ENCODE measurements around the gene CUL7. TPM values are rescaled to one million over a fixed set of nuclear protein-coding genes. Genes with fewer than 3 reads are reported as not detected.

Gene CUL7
- total RNA-seq, 2 experiments from 2014 or later: 14.1 to 14.9 TPM

DNA sequence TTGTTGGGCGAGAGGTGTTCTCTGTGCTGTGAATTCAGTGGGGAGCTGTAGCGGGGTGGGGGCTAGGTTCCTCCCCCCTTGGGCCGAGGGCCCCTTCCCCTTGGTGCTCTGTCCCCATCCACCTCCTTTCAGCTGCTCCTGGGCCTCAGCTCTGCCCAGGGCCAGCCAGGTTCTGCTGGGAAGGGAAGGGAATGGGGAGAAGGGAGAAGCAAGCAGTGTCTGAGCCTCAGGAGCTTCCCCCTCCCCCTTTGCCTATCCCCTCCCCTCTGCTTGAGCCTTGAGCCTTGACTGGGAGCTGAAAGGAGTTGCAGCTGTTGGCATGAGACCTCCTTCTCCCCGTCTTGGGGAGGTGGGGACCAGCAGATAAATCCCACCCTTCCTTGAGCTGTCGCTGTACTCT, 32.8 kb downstream of the CUL7 start:
- Histone ChIP-seq H3K9me3 (ENCODE audit: low read length) (no peaks in the 10 kb centered on the region), H3K36me3 (ENCODE audit: insufficient read depth, low read length) (peaks cover 69% of the 10 kb centered on the region), H3K4me2 (ENCODE audit: low read length) (peak overlapping the region; percentile 83), H3K27ac (ENCODE audit: low read depth, low read length, poor library complexity, severe bottlenecking) (peak overlapping the region; percentile 80), H2AFZ (ENCODE audit: low read length) (peak overlapping the region; percentile 78), H3K4me3 (ENCODE audit: low read depth, low read length, poor library complexity, severe bottlenecking) (peak overlapping the region; percentile 99), H3K9me2 (ENCODE audit: insufficient read depth, low read length) (no peaks in the 10 kb centered on the region), H4K20me1 (ENCODE audit: insufficient read depth, low read length) (no peaks in the 10 kb centered on the region), H3K4me1 (ENCODE audit: insufficient read depth, low read length, poor library complexity, severe bottlenecking) (peaks cover 27% of the 10 kb centered on the region), H3K79me2 (ENCODE audit: insufficient read depth, low read depth, low read length) (peaks cover 41% of the 10 kb centered on the region)
- BruUV-seq (replicated peaks): no TSS peak
- TF ChIP-seq EZH2phosphoT487 (IDR thresholded peaks at IDR 0.05; ENCODE audit: borderline replicate concordance, low read depth, low read length): no peak
- no peak for TF ChIP-seq CTCF (conservative IDR thresholded peaks at IDR 0.05; ENCODE audit: low read length)
- DNase-seq (ENCODE audit: low spot score): no peak
- intact Hi-C loops (cut with micrococcal nuclease; ENCODE audit: unreplicated experiment): no loop called here
- POLR2A ChIA-PET: interaction anchor here (0.6 to 1.7 kb wide), 8 partner anchors 13 to 420 kb away, joined by 3 to 7 read pairs (median 5); partner anchors contain the start of genes CNPY3, KLC4, MRPL2 and PEX6
- CTCF ChIA-PET (ENCODE audit: unreplicated experiment): interaction anchor here (0.6 kb wide), 1 partner anchor 401 kb away, joined by 3 read pairs; no protein-coding TSS in a partner anchor

- BruUV-seq (replicated peaks): no TSS peak
- no peak for DNase-seq (ENCODE audit: low spot score)
- no peaks in the 10 kb centered on the region for H4K20me1 ChIP-seq (ENCODE audit: insufficient read depth, low read length)
- H3K4me3 ChIP-seq (ENCODE audit: low read depth, low read length, poor library complexity, severe bottlenecking): no peak overlapping the region
- intact Hi-C loops (cut with micrococcal nuclease; ENCODE audit: unreplicated experiment): no loop called here
- H3K9me2 ChIP-seq (ENCODE audit: insufficient read depth, low read length): no peaks in the 10 kb centered on the region
- no peak overlapping the region for H2AFZ ChIP-seq (ENCODE audit: low read length)
- peaks cover 65% of the 10 kb centered on the region for H3K36me3 ChIP-seq (ENCODE audit: insufficient read depth, low read length)
- TF ChIP-seq EZH2phosphoT487 (IDR thresholded peaks at IDR 0.05; ENCODE audit: borderline replicate concordance, low read depth, low read length): no peak
- no peak for TF ChIP-seq CTCF (conservative IDR thresholded peaks at IDR 0.05; ENCODE audit: low read length)
- H3K27ac ChIP-seq (ENCODE audit: low read depth, low read length, poor library complexity, severe bottlenecking): no peak overlapping the region
- peaks cover 32% of the 10 kb centered on the region for H3K4me1 ChIP-seq (ENCODE audit: insufficient read depth, low read length, poor library complexity, severe bottlenecking)
- POLR2A ChIA-PET: interaction anchor here (0.6 to 1.7 kb wide), 6 partner anchors 13 to 421 kb away, joined by 3 to 7 read pairs (median 5); partner anchors contain the start of genes CNPY3, KLC4, MRPL2 and PEX6
- CTCF ChIA-PET (ENCODE audit: unreplicated experiment): no interaction called here
- H3K4me2 ChIP-seq (ENCODE audit: low read length): peak overlapping the region; percentile 83; the same call in 1 of the 2 replicates
- H3K9me3 ChIP-seq (ENCODE audit: low read length): no peaks in the 10 kb centered on the region
- peaks cover 45% of the 10 kb centered on the region for H3K79me2 ChIP-seq (ENCODE audit: insufficient read depth, low read depth, low read length)
Measured at GRCh38 chr6:43020052-43020705, 33.5 kb downstream of the CUL7 start.

- TF ChIP-seq EZH2phosphoT487 (IDR thresholded peaks at IDR 0.05; ENCODE audit: borderline replicate concordance, low read depth, low read length) (no peak), CTCF (conservative IDR thresholded peaks at IDR 0.05; ENCODE audit: low read length) (no peak)
- POLR2A ChIA-PET: no interaction called here
- intact Hi-C loops (cut with micrococcal nuclease; ENCODE audit: unreplicated experiment): no loop called here
- Histone ChIP-seq H3K4me2 (ENCODE audit: low read length) (no peak overlapping the region), H3K36me3 (ENCODE audit: insufficient read depth, low read length) (peaks cover 55% of the 10 kb centered on the region), H4K20me1 (ENCODE audit: insufficient read depth, low read length) (no peaks in the 10 kb centered on the region), H2AFZ (ENCODE audit: low read length) (no peak overlapping the region), H3K4me1 (ENCODE audit: insufficient read depth, low read length, poor library complexity, severe bottlenecking) (peaks cover 37% of the 10 kb centered on the region), H3K27ac (ENCODE audit: low read depth, low read length, poor library complexity, severe bottlenecking) (no peak overlapping the region), H3K79me2 (ENCODE audit: insufficient read depth, low read depth, low read length) (peaks cover 45% of the 10 kb centered on the region), H3K4me3 (ENCODE audit: low read depth, low read length, poor library complexity, severe bottlenecking) (no peak overlapping the region), H3K9me2 (ENCODE audit: insufficient read depth, low read length) (no peaks in the 10 kb centered on the region), H3K9me3 (ENCODE audit: low read length) (no peaks in the 10 kb centered on the region)
- CTCF ChIA-PET (ENCODE audit: unreplicated experiment): no interaction called here
- DNase-seq (ENCODE audit: low spot score): no peak
- no TSS peak for BruUV-seq (replicated peaks)
Measured at GRCh38 chr6:43019152-43019551, 34.5 kb downstream of the CUL7 start.
